PC-9 (cell line): ENCODE measurements around the gene TMEM273. TPM values are rescaled to one million over a fixed set of nuclear protein-coding genes. Genes with fewer than 3 reads are reported as not detected.

Experiments used
- BruUV-seq: library from RNA; stranded (reverse); fragments of 400-500 nt; replicated peaks from 2 replicates; lab custom pipeline; 2021; lab: Mats Ljungman, UMichigan
- CTCF ChIA-PET: fragments of 300-600 bp; sonication (Branson Sonifier 250); formaldehyde crosslinking; loops from one replicate; lab custom pipeline; 2022; ENCODE audit warnings: antibody characterized with exemption; lab: Charles Lee
- POLR2A ChIA-PET: fragments of 300-600 bp; sonication (Branson Sonifier 250); formaldehyde crosslinking; loops from one replicate; lab custom pipeline; 2022; ENCODE audit warnings: antibody characterized with exemption; ENCODE audit not compliant: unreplicated experiment; lab: Charles Lee
- DNase-seq, 2 experiments: peaks; one replicate each; pipeline versions ENCODE4 v3.0.0 to v3.0.0-alpha.2; 2015 to 2022; ENCODE audit warnings: mixed read lengths in 1 of 2
- H2AFZ ChIP-seq: fragments of 200-600 bp; sonication (generic); 2 replicates; pipeline ENCODE4 v1.8.1; 2017; ENCODE audit warnings: antibody characterized with exemption
- H3F3A ChIP-seq: fragments of 200-600 bp; sonication (generic); 2 replicates; pipeline ENCODE4 v1.8.1; 2017; ENCODE audit warnings: antibody characterized with exemption, mild to moderate bottlenecking, low read depth; ENCODE audit not compliant: insufficient read depth
- H3K27ac ChIP-seq: fragments of 200-600 bp; sonication (generic); 2 replicates; pipeline ENCODE4 v1.6.1; 2016; ENCODE audit warnings: mixed run types
- H3K27me3 ChIP-seq: fragments of 200-600 bp; sonication (generic); 2 replicates; pipeline ENCODE4 v1.6.1; 2016; ENCODE audit warnings: low read depth, mixed run types; ENCODE audit not compliant: insufficient read depth
- H3K36me3 ChIP-seq: fragments of 200-600 bp; sonication (generic); 2 replicates; pipeline ENCODE4 v1.6.1; 2016; ENCODE audit warnings: low read depth, mixed run types
- H3K4me1 ChIP-seq: fragments of 200-600 bp; sonication (generic); replicated peaks from 2 replicates; pipeline ENCODE4 v1.6.1; 2016; ENCODE audit warnings: mixed run types; ENCODE audit not compliant: insufficient read depth
- H3K4me2 ChIP-seq: fragments of 200-600 bp; sonication (generic); 2 replicates; pipeline ENCODE4 v1.6.1; 2017; ENCODE audit warnings: mixed run types
- H3K4me3 ChIP-seq: fragments of 200-600 bp; sonication (generic); 2 replicates; pipeline ENCODE4 v1.6.1; 2016; ENCODE audit warnings: mixed run types
- H3K79me2 ChIP-seq: fragments of 200-600 bp; sonication (generic); 2 replicates; pipeline ENCODE4 v1.6.1; 2017; ENCODE audit warnings: low read depth, mixed run types
- H3K9me2 ChIP-seq: fragments of 200-600 bp; sonication (generic); 2 replicates; pipeline ENCODE4 v1.8.1; 2017; ENCODE audit warnings: mild to moderate bottlenecking; ENCODE audit not compliant: insufficient read depth
- H3K9me3 ChIP-seq: fragments of 200-600 bp; sonication (generic); 2 replicates; pipeline ENCODE4 v1.8.1; 2016; ENCODE audit warnings: low read depth; ENCODE audit not compliant: insufficient read depth
- H4K20me1 ChIP-seq: fragments of 200-600 bp; sonication (generic); 2 replicates; pipeline ENCODE4 v1.8.1; 2017; ENCODE audit not compliant: insufficient read depth
- EZH2 ChIP-seq: fragments of 200-600 bp; sonication (generic); IDR thresholded peaks from 2 replicates; pipeline ENCODE4 v1.8.0; 2017; ENCODE audit warnings: antibody characterized with exemption, low read depth
- intact Hi-C: fragments of 100-400 bp; cut with micrococcal nuclease; formaldehyde crosslinking; loops from one replicate; pipeline ENCODE4 v1.10.0; 2022; ENCODE audit not compliant: unreplicated experiment
- total RNA-seq: library from RNA; stranded (reverse); gene quantifications from 2 replicates; pipeline ENCODE4 v1.2.3, GENCODE V29; 2021
- TF ChIP-seq, protein P1 (sequence below): fragments of 200-600 bp; sonication (generic); conservative IDR thresholded peaks from 2 replicates; pipeline ENCODE4 v1.6.1; 2017; ENCODE audit warnings: mixed run types, antibody characterized with exemption, mild to moderate bottlenecking, moderate library complexity

TMEM273 gene
- total RNA-seq, 1 experiment from 2014 or later: 0.26 TPM

DNA sequence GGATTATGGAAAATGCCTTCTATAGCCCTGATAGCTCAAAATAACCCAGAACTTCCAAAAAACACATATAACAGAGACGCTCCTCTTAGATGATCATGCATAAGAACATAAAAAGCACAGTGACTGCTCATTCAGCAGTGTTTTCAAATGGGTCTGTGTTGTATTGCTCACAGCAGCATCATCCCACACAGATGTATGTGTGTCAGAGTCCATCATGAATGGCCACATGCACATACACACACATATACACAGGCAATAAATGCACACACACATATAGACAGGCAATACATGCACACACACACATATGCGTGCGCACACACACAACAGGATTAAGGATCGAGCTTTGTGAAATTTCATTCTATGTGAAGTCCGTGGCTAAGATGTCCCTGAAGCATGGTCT is 26.1 kb downstream of the TMEM273 start:
- H4K20me1 ChIP-seq: no peaks in the 10 kb centered on the region
- no peaks in the 10 kb centered on the region for H3K36me3 ChIP-seq
- TF ChIP-seq, protein P1, sequence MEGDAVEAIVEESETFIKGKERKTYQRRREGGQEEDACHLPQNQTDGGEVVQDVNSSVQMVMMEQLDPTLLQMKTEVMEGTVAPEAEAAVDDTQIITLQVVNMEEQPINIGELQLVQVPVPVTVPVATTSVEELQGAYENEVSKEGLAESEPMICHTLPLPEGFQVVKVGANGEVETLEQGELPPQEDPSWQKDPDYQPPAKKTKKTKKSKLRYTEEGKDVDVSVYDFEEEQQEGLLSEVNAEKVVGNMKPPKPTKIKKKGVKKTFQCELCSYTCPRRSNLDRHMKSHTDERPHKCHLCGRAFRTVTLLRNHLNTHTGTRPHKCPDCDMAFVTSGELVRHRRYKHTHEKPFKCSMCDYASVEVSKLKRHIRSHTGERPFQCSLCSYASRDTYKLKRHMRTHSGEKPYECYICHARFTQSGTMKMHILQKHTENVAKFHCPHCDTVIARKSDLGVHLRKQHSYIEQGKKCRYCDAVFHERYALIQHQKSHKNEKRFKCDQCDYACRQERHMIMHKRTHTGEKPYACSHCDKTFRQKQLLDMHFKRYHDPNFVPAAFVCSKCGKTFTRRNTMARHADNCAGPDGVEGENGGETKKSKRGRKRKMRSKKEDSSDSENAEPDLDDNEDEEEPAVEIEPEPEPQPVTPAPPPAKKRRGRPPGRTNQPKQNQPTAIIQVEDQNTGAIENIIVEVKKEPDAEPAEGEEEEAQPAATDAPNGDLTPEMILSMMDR: no peak
- no peak for TF ChIP-seq EZH2
- intact Hi-C loops: no loop called here
- no peaks in the 10 kb centered on the region for H3K9me2 ChIP-seq
- H3F3A ChIP-seq: no peaks in the 10 kb centered on the region
- H3K27me3 ChIP-seq: no peaks in the 10 kb centered on the region
- H3K9me3 ChIP-seq: no peaks in the 10 kb centered on the region
- no peak overlapping the region for H3K4me2 ChIP-seq
- no peak overlapping the region for H3K4me3 ChIP-seq
- no peaks in the 10 kb centered on the region for H3K4me1 ChIP-seq
- H3K79me2 ChIP-seq: no peaks in the 10 kb centered on the region
- no peak overlapping the region for H2AFZ ChIP-seq
- BruUV-seq: no TSS peak
- POLR2A ChIA-PET: no interaction called here
- no peak for DNase-seq
- CTCF ChIA-PET: no interaction called here
- no peak overlapping the region for H3K27ac ChIP-seq

GRCh38 chr10:49161411-49161997 is 26.7 kb downstream of the TMEM273 start:
- ChIA-PET CTCF (no interaction called here), POLR2A (no interaction called here)
- Histone ChIP-seq H3K4me3 (no peak overlapping the region), H3K9me2 (no peaks in the 10 kb centered on the region), H3K27ac (no peak overlapping the region), H3K27me3 (no peaks in the 10 kb centered on the region), H3K9me3 (no peaks in the 10 kb centered on the region), H4K20me1 (no peaks in the 10 kb centered on the region), H3K79me2 (no peaks in the 10 kb centered on the region), H2AFZ (no peak overlapping the region), H3K4me1 (no peaks in the 10 kb centered on the region), H3F3A (no peaks in the 10 kb centered on the region), H3K4me2 (no peak overlapping the region), H3K36me3 (no peaks in the 10 kb centered on the region)
- peak in 1 of 2 experiments; percentile 56 for DNase-seq
- no TSS peak for BruUV-seq
- no peak for TF ChIP-seq EZH2
- TF ChIP-seq, protein P1: peak; percentile 37; the same call in 1 of the 2 replicates
- intact Hi-C loops: no loop called here

DNA sequence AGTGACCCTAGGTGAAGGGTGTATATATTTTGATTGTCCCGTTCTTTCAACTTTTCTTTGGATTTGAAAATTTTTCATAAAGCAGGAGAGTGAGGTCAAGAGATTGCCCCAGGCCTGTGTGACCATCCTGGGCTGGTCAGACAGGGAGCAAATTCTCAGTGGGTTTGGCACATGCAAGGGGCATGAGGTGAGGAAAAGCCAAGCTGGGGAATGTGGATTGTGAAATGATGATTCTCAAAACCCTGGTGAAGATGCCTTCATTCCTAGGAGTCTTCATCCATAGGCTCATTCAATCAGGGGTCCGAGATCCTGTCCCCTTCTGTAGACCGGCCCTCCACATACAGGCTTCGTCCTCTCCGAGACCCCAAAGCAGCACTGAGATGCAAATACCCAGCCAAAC is 27.4 kb downstream of the TMEM273 start:
- no peak for DNase-seq
- Histone ChIP-seq H3K9me2 (no peaks in the 10 kb centered on the region), H2AFZ (no peak overlapping the region), H3K27ac (no peak overlapping the region), H3K79me2 (no peaks in the 10 kb centered on the region), H4K20me1 (no peaks in the 10 kb centered on the region), H3K4me3 (no peak overlapping the region), H3K4me1 (no peaks in the 10 kb centered on the region), H3F3A (no peaks in the 10 kb centered on the region), H3K9me3 (no peaks in the 10 kb centered on the region), H3K4me2 (no peak overlapping the region), H3K36me3 (no peaks in the 10 kb centered on the region), H3K27me3 (0 out of 2 replicates have a peak, but pooled peaks cover under 1% of the 10 kb centered on the region)
- CTCF ChIA-PET: no interaction called here
- no TSS peak for BruUV-seq
- TF ChIP-seq, protein P1: no peak
- TF ChIP-seq EZH2: no peak
- POLR2A ChIA-PET: no interaction called here
- intact Hi-C loops: no loop called here
